ENCODE data around the gene PES1. TPM values are rescaled to one million over a fixed set of nuclear protein-coding genes. Genes with fewer than 3 reads are reported as not detected.

Gene PES1
- total and polyA plus RNA-seq, 2 donors (not counting 1 experiment from before 2014, with no cell fraction given): 51.2 to 61.3 TPM

GRCh38 chr22:30614268-30614667, 22.6 kb upstream of the PES1 start:
- Histone ChIP-seq H3K27me3 (ENCODE audit: control insufficient read depth, insufficient read depth, low read length) (no peaks in the 10 kb centered on the region), H2AFZ (ENCODE audit: low read length) (no peak overlapping the region), H3K4me1 (ENCODE audit: control insufficient read depth, extremely low read depth, insufficient read depth, low read length) (peaks cover 6% of the 10 kb centered on the region), H3K9me3 (ENCODE audit: control insufficient read depth, insufficient read depth, low read depth, low read length) (no peaks in the 10 kb centered on the region), H4K20me1 (ENCODE audit: control insufficient read depth, extremely low read depth, insufficient read depth, low read length) (no peaks in the 10 kb centered on the region), H3K4me3 (replicated peaks in 1 of 4; ENCODE audit: control extremely low read depth in 1 of 4, insufficient read depth in 1 of 4, low read depth in 3 of 4, low read length in 4 of 4) (no peak overlapping the region), H3K36me3 (ENCODE audit: control insufficient read depth, insufficient read depth, low read length) (no peaks in the 10 kb centered on the region), H3K4me2 (ENCODE audit: extremely low read depth, insufficient read depth, low read length) (no peak overlapping the region), H3K27ac (ENCODE audit: insufficient read depth, low read length) (no peak overlapping the region), H3K9ac (ENCODE audit: insufficient read depth, low read length) (no peak overlapping the region), H3K79me2 (ENCODE audit: control insufficient read depth, insufficient read depth, low read length) (no peaks in the 10 kb centered on the region)
- no peak for DNase-seq (ENCODE audit: low read depth in 2 of 2)
- TF ChIP-seq EZH2 (IDR thresholded peaks at IDR 0.05; ENCODE audit: low read length, missing control alignments) (no peak), CTCF (conservative IDR thresholded peaks at IDR 0.05 in 1 of 2, IDR thresholded peaks at IDR 0.05 in 1 of 2; ENCODE audit: low read depth in 1 of 2, low read length in 2 of 2) (no peak)

GRCh38 chr22:30612789-30613188, 21.1 kb upstream of the PES1 start:
- TF ChIP-seq EZH2 (IDR thresholded peaks at IDR 0.05; ENCODE audit: low read length, missing control alignments) (no peak), CTCF (conservative IDR thresholded peaks at IDR 0.05 in 1 of 2, IDR thresholded peaks at IDR 0.05 in 1 of 2; ENCODE audit: low read depth in 1 of 2, low read length in 2 of 2) (no peak)
- H3K27ac ChIP-seq (ENCODE audit: insufficient read depth, low read length): no peak overlapping the region
- DNase-seq (ENCODE audit: low read depth in 2 of 2): no peak

GRCh38 chr22:30611197-30611596, 19.5 kb upstream of the PES1 start:
- no peaks in the 10 kb centered on the region for H3K79me2 ChIP-seq (ENCODE audit: control insufficient read depth, insufficient read depth, low read length)
- H2AFZ ChIP-seq (ENCODE audit: low read length): no peak overlapping the region
- H3K27ac ChIP-seq (ENCODE audit: insufficient read depth, low read length): no peak overlapping the region
- no peak for DNase-seq (ENCODE audit: low read depth in 2 of 2)
- no peaks in the 10 kb centered on the region for H4K20me1 ChIP-seq (ENCODE audit: control insufficient read depth, extremely low read depth, insufficient read depth, low read length)
- no peaks in the 10 kb centered on the region for H3K27me3 ChIP-seq (ENCODE audit: control insufficient read depth, insufficient read depth, low read length)
- no peaks in the 10 kb centered on the region for H3K36me3 ChIP-seq (ENCODE audit: control insufficient read depth, insufficient read depth, low read length)
- peaks cover 23% of the 10 kb centered on the region for H3K4me1 ChIP-seq (ENCODE audit: control insufficient read depth, extremely low read depth, insufficient read depth, low read length)
- no peak overlapping the region for H3K4me3 ChIP-seq (replicated peaks in 1 of 4; ENCODE audit: control extremely low read depth in 1 of 4, insufficient read depth in 1 of 4, low read depth in 3 of 4, low read length in 4 of 4)
- H3K4me2 ChIP-seq (ENCODE audit: extremely low read depth, insufficient read depth, low read length): no peak overlapping the region
- no peak overlapping the region for H3K9ac ChIP-seq (ENCODE audit: insufficient read depth, low read length)
- no peak for TF ChIP-seq EZH2 (IDR thresholded peaks at IDR 0.05; ENCODE audit: low read length, missing control alignments)
- no peak for TF ChIP-seq CTCF (conservative IDR thresholded peaks at IDR 0.05 in 1 of 2, IDR thresholded peaks at IDR 0.05 in 1 of 2; ENCODE audit: low read depth in 1 of 2, low read length in 2 of 2)
- no peaks in the 10 kb centered on the region for H3K9me3 ChIP-seq (ENCODE audit: control insufficient read depth, insufficient read depth, low read depth, low read length)

More at GRCh38 chr22:30612789-30613188, 21.1 kb upstream of the PES1 start:
- Histone ChIP-seq H3K4me2 (ENCODE audit: extremely low read depth, insufficient read depth, low read length) (no peak overlapping the region), H3K9me3 (ENCODE audit: control insufficient read depth, insufficient read depth, low read depth, low read length) (no peaks in the 10 kb centered on the region), H3K36me3 (ENCODE audit: control insufficient read depth, insufficient read depth, low read length) (no peaks in the 10 kb centered on the region), H3K79me2 (ENCODE audit: control insufficient read depth, insufficient read depth, low read length) (no peaks in the 10 kb centered on the region), H3K4me3 (replicated peaks in 1 of 4; ENCODE audit: control extremely low read depth in 1 of 4, insufficient read depth in 1 of 4, low read depth in 3 of 4, low read length in 4 of 4) (no peak overlapping the region), H3K9ac (ENCODE audit: insufficient read depth, low read length) (no peak overlapping the region), H3K27me3 (ENCODE audit: control insufficient read depth, insufficient read depth, low read length) (no peaks in the 10 kb centered on the region), H4K20me1 (ENCODE audit: control insufficient read depth, extremely low read depth, insufficient read depth, low read length) (no peaks in the 10 kb centered on the region), H2AFZ (ENCODE audit: low read length) (no peak overlapping the region), H3K4me1 (ENCODE audit: control insufficient read depth, extremely low read depth, insufficient read depth, low read length) (peaks cover 14% of the 10 kb centered on the region)

Data from fibroblast of lung (primary cell).